Amniotic stem cell (primary cell): ENCODE data around the gene C19orf25.
"Not testable (repeated sequence)": the region's sequence is repeated elsewhere in the genome, so short reads cannot be mapped to it uniquely, and the experiment has no call there.

Experiments used
- DNase-seq: peaks from one replicate; lab custom pipeline; 2025; lab: John Stamatoyannopoulos, UW

C19orf25 gene

DNA sequence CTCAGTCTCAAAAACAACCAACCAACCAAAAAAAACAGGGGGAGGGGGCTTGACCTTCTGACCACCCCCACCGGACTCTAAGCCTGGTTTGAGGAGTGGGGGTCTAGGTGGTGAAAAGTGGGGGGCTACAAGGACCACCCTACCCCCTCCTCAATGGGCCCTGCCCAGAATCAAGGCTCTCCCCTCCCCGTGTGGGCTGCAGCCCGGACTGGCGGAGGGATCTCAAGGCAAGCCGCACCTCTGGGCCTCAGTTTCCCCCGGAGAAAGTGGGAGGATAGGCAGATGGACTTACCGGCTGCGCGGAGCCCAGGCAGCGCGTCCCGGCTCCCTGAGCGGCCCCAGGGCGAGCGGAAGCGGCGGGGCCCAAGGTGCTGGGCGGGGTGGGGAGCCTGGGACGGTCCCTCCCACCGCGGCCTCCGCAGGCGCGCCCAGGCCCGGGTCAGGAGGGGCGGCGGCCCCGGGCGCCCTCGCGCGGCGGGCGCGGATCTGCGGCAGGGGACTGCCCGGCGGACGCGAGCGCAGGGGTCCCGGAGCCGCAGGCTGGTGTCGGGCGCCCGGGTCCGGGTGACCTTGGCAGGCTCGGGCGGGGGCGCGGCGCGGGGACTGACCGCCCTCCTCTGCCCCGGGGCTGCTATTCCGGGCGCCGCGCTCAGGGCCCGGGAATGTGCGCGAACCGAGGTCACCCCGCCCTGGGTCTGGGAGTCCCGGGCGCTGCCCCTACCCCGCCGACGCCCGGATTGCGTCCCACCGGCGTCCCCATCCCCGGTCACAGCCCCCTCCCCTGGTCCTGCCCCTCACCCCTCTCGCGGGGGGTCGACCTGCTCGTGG lies 33.9 kb upstream of the C19orf25 start, which contains the start of gene ADAMTSL5:
TSS of gene ADAMTSL5 (minus strand) at position 349 of the 828 bp plus-strand sequence. CDS start 2,076 bp downstream, outside the sequence.
- no peak for DNase-seq

DNA sequence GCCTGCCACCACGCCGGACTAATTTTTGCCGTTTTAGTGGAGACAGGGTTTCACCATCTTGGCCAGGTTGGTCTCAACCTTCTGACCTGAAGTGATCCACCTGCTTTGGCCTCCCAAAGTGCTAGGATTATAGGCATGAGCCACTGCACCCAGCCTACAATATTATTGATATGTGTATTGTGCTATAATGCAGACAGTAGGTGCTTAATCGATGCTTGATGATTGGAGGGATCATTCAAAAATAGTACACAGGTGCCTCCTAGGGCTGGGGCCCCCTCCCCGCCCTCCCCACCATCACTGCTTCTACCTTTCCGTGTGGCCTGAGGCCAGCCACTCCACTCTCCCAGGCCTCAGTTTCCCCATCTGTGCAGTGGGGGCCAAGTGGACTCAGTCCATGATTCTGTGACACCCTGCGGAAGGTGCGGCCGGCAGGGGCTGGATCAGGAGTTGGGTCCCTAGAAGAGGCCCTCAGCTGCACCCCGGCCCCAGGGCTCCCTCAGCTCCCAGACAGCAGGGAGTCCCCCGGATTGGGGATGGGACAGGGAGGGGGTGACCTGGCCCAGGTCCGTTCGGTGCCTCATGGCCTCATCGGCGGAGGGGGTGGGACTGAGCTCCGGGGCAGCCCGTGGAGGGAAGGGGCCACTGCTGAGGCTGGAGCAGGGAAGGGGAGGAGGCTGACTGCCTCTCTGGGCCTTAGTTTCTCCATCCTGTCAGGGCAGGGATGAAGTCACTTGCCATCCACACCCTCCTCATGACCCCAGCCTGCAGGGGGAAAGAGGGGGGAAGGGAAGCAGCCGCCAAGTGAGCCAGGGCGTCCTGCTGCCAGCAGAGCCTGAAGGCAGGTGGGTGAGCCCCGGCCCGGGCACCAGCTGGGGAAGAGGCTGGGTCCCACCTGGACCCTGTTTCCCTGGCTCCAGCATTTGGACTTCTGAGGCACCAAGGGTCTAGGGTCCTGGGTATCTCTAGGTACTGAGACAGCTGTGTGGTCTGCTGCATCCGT lies 32.6 kb upstream of the C19orf25 start:
- no peak for DNase-seq

DNA sequence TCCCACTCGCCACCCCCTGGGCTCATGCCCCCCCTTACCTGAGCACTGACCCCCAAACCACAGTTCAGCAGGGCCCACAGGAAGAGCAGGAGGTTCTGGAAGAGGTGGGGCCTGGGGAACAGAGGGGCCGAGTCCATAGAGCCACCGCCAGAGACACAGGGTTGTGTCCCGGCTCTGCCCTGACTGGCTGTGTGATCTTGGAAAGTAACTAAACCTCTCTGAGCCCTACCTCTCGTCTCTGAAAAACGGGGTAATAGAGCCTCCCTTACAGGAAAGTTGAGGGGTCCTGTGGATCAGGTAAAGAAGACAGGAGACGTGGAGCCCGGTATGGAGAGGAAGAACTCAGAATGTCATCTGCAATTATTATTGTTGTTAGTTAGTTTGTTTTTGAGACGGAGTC lies 31.8 kb upstream of the C19orf25 start:
- no peak for DNase-seq

- DNase-seq = no peak
Measured at GRCh38 chr19:1510442-1510806, 31.4 kb upstream of the C19orf25 start.

DNA sequence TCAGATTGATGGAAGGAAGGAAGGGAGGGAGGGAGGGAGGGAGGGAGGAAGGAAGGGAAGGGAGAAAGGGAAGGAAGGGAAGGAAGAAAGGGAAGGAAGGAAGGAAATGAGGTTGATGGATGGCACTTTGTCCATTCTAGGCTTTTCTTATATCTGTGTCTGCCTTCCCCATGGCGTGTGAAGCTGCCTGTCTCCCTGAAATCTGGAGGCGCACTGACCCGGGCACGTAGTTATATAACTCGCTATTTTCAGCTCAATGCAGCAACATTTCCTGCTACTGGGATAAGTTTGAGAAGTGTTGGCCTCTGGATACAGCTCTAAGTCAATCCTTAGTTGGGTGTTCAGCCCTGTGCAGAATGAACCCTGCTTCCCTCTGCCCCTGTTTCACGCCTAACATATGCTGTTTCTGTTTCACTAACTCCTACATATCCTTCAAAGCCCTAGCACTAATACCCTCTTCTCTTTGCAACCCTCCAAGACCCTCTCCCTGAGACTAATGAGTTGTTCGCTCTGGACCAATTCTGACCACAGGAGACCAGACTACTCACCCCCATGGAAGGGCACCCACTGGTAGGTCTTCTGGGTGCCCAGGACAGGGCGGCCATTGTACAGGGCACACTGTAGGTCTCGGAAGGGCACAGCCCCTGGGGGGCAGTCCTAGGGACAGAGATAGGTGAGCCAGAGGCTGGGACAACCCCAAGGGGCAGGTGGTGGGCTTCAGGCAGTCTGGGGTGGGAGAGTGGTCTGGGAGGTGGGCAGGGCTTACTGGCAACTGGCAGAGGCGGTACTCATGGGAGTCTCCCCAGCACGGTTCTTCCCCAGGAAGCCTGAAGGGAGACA lies 30.8 kb upstream of the C19orf25 start:
- no peak for DNase-seq

- DNase-seq = no peak
Measured at GRCh38 chr19:1508507-1508856, 29.5 kb upstream of the C19orf25 start.

- DNase-seq = peak; percentile 98
Measured at GRCh38 chr19:1507763-1508506, 28.9 kb upstream of the C19orf25 start.

DNA sequence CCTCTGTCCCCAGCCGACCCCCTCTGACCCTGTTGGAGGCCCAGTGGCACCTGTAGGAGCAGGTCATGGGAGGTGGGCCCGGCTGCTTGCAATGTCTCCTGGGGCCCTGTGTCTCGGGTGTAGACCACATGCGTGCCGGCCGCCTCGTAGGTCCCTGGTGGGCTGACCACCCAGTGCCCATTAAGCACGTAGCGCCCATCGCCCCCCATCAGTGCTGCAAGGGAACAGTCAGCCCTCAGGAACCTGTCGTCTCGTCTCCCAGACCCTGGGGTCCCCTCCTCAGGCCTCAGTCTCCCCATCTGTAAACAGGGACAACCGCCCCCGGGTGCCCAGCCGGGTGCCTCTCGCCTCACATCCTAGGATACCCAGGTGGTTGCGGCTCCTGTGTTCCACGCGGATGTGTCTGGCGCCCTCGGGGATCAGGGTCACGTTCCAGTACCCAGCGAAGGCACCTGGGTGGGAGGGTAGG lies 28.2 kb upstream of the C19orf25 start:
- DNase-seq = no peak

DNA sequence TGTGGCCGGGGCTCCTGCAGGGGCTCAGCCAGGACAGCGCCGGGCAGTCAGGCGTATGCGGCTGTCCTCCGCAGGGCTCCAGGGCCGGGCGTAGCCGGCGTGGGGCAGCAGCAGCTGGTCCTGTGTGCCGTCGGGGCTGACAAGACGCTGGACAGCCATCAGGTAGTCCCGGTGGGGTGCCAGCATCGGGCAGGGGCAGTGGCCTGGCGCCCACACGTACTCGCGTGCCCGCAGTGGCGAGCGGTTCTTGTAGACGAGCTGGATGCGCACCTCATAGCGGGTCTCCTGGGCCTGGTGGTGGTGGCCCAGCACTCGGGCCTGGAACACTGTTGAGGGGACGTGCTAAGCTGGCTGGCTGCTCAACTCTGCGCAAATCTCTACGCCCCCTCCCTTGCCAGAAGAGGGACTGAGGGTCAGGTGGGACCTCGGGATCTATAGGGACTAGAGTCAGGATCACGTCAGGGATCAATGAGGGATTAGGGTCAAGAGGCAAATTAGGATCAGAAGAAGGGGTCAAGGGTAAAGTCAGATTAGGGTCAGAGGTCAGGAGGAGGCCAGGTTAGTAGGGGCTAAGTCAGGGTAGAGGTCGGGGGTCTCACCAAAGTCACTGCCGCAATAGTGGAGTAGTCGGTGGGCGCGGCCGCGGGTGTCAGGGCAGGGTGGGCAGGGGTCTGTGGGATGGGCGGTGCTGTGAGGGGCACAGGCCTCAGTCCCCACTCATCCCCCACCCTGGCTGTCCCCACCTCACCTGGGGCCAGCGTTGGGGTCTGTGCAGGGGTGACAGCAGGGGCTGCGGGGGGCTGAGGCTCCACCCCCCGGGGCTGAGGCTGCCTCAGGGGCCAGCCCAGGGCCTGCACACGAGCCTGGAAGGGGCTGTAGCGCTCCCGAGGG lies 27.2 kb upstream of the C19orf25 start:
- DNase-seq = no peak

- no peak for DNase-seq
Measured at GRCh38 chr19:1505012-1505411, 26.0 kb upstream of the C19orf25 start.

DNA sequence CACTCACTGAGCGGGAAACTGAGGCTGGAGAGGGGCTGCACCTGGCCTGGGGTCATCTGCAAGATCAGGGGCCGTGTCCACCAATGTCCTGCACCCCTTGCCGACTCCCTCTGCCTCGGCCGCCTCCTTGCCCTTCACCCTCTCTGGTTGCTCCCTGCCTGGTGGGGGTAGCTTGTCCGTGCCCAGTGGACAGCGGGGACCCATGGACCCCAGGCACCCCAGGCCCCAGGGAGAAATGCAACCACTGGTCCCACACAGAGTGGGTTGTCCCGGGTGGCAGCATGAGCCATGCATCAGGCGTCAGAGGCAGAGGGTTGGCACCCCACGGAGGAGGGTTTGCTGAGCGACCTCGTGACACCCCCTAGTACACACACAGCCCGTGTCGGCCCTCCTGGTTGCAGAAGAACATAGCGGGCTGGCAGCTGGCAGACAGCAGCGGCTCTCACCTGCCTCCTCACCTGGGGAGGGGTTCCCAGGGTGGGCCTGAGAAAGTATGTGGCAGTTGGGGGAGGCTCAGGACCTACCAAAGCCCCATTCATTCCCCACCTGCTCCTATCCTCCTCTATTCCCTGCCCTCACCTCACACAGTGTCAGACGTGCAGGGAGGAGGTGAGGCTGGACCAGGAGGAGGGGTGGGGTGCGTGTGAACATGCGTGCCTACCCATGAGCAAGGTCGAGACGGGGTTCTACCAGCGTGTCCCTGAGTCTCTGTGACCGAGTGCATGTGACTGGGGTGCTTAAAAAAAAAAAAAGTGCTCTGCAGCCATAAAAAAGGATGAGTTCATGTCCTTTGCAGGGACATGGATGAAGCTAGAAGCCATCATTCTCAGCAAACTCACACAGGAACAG lies 25.1 kb upstream of the C19orf25 start:
- DNase-seq = no peak

DNA sequence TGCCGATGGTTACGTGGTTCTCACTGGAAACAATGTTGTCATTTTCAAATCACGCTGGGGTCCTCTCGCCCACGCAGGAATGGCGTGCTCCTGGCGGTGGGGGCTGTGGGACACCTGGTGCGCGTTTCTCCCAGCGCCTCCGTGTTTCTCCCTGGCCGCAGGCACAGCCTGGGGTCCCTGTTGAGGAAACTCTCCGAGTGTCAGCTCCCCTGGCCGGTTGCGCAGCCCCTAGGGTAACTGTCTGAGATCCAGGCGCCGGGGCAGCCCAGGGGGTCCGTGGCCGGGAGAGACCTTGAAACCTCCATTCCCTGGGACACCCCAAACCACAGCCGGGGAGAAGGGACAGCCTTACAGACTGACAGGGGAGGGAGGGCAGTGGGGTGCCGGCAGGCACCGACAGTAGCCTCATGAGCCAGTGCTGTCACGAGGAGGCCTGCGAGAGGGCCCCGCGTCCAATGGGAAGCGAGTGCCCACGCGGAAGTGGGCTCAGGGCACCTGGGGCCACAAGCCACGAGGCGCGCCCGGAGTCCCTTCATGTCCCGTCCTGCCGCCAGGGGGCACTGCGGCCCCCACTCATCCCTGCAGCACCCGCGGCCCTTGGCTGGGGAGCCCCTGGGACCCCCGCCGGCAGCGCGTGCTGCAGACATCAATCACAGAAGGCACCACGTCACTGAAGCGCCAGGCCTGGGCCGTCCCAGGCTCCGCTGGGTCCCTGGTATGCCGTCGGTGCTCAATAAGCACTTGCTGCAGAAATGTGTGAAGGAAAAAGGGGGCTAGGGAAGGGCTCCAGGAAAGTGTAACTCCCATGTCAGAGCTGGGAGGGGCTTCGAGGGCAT lies 24.3 kb upstream of the C19orf25 start:
- no peak for DNase-seq

DNA sequence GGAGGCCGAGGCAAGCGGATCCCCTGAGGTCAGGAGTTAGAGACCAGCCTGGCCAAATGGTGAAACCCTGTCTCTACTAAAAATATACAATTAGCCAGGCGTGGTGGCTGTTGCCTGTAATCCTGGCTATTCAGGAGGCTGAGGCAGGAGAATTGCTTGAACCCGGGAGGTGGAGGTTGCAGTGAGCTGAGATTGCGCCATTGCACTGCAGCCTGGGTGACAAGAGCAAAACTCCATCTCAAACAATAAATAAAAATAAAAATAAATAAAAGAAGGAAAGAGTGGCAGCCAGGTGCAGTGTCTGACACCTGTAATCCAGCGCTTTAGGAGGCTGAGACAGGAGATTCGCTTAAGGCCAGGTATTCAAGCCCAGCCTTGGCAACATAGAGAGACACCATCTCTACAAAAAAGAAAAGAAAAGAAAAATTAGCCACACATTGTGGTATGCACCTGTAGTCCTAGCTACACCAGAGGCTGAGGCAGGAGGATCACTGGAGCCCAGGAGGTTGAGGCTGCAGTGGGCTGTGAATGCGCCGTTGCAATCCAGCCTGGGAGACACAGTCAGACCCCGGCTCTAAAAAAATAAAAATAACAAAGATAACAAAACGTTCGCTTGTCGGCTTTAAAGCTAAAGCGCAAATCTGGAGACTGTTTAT lies 23.5 kb upstream of the C19orf25 start:
- no peak for DNase-seq

GRCh38 chr19:1501200-1501595 lies 22.2 kb upstream of the C19orf25 start:
- no peak for DNase-seq

DNA sequence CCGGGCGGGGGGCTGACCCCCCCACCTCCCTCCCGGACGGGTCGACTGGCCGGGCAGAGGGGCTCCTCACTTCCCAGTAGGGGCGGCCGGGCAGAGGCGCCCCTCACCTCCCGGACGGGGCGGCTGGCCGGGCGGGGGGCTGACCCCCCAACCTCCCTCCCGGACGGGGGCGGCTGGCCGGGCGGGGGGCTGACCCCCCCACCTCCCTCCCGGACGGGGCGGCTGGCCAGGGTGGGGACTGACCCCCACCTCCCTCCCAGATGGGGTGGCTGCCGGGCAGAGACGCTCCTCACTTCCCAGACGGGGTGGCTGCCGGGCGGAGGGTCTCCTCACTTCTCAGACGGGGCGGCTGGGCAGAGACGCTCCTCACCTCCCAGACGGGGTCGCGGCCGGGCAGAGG lies 20.2 kb upstream of the C19orf25 start:
- not testable (repeated sequence) for DNase-seq

- DNase-seq = no peak
Measured at GRCh38 chr19:1497578-1498235, 18.7 kb upstream of the C19orf25 start.
